Upper lobe of left lung (tissue), 4 donors: ENCODE measurements around the gene AQP12A.

Experiments
- CTCF ChIP-seq, 6 experiments: fragments of 450-650 bp in 4 of 6; fragments of 200-600 bp in 2 of 6; sonication (generic) in 2 of 6; IDR thresholded peaks; one replicate each; pipeline ENCODE4 v1.5.1; 2016 to 2019; ENCODE audit warnings: antibody characterized with exemption in 6 of 6
- EP300 ChIP-seq, 4 donors: sonication (generic); formaldehyde crosslinking; IDR thresholded peaks; one replicate each; pipeline ENCODE4 v1.5.1; 2017; ENCODE audit warnings: antibody characterized with exemption in 4 of 4, control low read depth in 2 of 4
- POLR2A ChIP-seq, 4 donors: fragments of 450-650 bp; IDR thresholded peaks; one replicate each; pipeline ENCODE4 v1.5.1; 2016 to 2017; ENCODE audit warnings: antibody characterized with exemption in 4 of 4, mild to moderate bottlenecking in 2 of 4
- POLR2AphosphoS5 ChIP-seq, 2 donors: sonication (generic); formaldehyde crosslinking; IDR thresholded peaks; one replicate each; pipeline ENCODE4 v1.5.1; 2017; ENCODE audit warnings: antibody characterized with exemption in 2 of 2

- TF ChIP-seq CTCF (IDR thresholded peaks at IDR 0.05) = no peak
- TF ChIP-seq POLR2AphosphoS5 (IDR thresholded peaks at IDR 0.05) = no peak
- no peak for TF ChIP-seq EP300 (IDR thresholded peaks at IDR 0.05)
- TF ChIP-seq POLR2A (IDR thresholded peaks at IDR 0.05) = no peak
Measured at GRCh38 chr2:240732911-240733622, 41.4 kb downstream of the AQP12A start.
